22Rv1 (cell line): Measurements from ENCODE around the gene RSRP1.
"Not testable (repeated sequence)": the region's sequence is repeated elsewhere in the genome, so short reads cannot be mapped to it uniquely, and the experiment has no call there.

ENCODE experiments used
- H3K27ac ChIP-seq: fragments of 450-650 bp; 2 replicates; pipeline ENCODE4 v1.5.1; 2017
- ZFX ChIP-seq: fragments of 450-650 bp; IDR thresholded peaks from 2 replicates; pipeline ENCODE4 v1.6.1; 2017; ENCODE audit warnings: antibody characterized with exemption, borderline replicate concordance
- TF ChIP-seq, protein P1 (sequence below): fragments of 450-650 bp; IDR thresholded peaks from 2 replicates; pipeline ENCODE4 v1.5.1; 2017; ENCODE audit warnings: mild to moderate bottlenecking

The RSRP1 gene, protein sequence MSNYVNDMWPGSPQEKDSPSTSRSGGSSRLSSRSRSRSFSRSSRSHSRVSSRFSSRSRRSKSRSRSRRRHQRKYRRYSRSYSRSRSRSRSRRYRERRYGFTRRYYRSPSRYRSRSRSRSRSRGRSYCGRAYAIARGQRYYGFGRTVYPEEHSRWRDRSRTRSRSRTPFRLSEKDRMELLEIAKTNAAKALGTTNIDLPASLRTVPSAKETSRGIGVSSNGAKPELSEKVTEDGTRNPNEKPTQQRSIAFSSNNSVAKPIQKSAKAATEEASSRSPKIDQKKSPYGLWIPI

GRCh38 chr1:25247024-25247828 lies at the start of gene RSRP1:
RSRP1 (minus strand) TSS chr1:25247454; CDS start chr1:25246963, 491 bp downstream.
- H3K27ac ChIP-seq = peak within 1 kb of the TSS; percentile 97
- TF ChIP-seq, protein P1, sequence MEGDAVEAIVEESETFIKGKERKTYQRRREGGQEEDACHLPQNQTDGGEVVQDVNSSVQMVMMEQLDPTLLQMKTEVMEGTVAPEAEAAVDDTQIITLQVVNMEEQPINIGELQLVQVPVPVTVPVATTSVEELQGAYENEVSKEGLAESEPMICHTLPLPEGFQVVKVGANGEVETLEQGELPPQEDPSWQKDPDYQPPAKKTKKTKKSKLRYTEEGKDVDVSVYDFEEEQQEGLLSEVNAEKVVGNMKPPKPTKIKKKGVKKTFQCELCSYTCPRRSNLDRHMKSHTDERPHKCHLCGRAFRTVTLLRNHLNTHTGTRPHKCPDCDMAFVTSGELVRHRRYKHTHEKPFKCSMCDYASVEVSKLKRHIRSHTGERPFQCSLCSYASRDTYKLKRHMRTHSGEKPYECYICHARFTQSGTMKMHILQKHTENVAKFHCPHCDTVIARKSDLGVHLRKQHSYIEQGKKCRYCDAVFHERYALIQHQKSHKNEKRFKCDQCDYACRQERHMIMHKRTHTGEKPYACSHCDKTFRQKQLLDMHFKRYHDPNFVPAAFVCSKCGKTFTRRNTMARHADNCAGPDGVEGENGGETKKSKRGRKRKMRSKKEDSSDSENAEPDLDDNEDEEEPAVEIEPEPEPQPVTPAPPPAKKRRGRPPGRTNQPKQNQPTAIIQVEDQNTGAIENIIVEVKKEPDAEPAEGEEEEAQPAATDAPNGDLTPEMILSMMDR = no peak
- TF ChIP-seq ZFX = no peak

- H3K27ac ChIP-seq = not testable (repeated sequence)
Observed at GRCh38 chr1:25296501-25296900, 49.2 kb upstream of the RSRP1 start.

DNA sequence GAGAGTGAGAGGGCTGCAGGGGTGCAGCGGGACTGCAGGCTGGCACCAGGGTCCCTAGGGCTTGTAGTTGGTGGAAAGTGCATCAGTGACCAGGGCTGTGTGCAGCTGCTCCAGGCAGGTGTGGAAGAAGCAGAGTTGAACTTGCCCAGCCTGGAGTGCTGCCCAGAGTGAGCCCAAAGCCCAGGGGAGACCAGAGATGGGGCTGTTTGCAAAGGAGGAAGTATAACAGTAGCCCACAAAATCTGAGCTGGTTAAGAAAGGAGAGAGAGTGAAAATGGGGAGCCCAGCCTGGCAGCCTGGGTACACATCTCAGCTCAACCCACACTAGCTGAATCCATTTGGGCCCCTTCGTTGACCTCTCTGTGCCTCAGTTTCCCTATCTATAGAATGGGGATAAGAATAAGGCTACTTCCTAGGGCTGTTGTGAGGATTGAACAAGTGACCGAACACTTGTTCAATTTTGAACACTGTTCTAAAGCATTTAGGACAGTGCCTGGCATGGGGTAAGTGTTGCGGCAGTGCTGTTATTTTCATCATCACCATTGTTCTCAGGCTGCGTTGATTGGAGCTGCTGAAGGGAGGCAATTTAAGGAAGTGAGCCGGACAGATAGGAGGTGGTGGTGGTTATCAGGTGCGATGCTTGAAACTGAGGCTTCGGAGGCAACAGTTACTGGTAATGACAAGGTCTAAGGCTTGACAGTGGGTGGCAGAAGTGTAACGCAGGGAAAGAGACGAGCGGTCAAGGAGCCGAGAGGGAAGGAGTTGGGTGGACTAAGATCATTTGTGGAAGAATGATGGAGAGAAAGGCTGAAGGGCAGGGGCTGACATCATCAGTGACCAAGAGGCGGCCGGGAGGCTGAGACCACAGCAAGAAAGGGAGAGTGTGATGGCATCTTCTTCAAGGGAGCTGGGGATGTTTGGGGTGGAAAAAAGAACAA lies 47.9 kb upstream of the RSRP1 start:
- not testable (repeated sequence) for H3K27ac ChIP-seq

GRCh38 chr1:25293426-25293825 lies 46.2 kb upstream of the RSRP1 start:
- not testable (repeated sequence) for H3K27ac ChIP-seq

DNA sequence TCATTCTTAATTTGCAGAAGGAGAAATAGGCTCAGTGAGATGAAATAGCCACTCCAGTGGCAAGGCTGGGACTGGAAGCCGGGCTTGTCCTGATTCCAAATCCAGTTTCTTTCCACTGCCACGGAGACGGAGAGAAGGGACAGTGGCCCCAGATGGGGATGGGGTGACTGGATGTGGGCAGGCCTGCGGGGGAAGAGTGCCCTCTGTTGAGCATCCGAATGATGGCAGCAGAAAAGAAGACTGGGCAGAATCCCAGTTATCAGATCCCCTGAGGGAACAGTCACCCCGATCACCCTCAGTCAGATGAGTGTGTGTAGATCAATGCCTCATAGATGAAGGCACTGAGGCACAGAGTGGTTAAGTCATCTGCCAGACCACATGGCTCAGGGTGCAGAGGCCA lies 42.8 kb upstream of the RSRP1 start:
- not testable (repeated sequence) for H3K27ac ChIP-seq
- TF ChIP-seq, protein P1 = peak; percentile 24

GRCh38 chr1:25288573-25289101 lies 41.4 kb upstream of the RSRP1 start:
- H3K27ac ChIP-seq = not testable (repeated sequence)

GRCh38 chr1:25287164-25287563 lies 39.9 kb upstream of the RSRP1 start:
- not testable (repeated sequence) for H3K27ac ChIP-seq

DNA sequence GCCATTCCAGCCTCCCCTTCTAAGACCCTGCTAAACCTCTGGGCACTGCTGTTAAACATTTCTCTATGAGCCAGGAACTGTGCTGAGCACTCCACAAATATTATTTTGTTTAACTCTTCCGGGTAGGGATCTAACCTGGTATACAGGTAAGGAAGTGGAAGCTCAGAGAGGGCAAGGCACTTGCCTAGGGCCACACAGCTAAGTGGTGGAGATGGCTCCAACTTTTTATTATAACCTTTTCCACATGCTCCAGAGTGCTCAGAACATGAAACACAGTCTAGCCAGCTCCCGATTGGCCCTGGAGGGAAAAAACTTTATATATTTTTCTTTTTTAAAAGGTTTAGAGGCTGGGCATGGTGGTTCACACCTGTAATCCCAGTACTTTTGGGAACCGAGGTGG lies 38.6 kb upstream of the RSRP1 start:
- H3K27ac ChIP-seq = not testable (repeated sequence)

DNA sequence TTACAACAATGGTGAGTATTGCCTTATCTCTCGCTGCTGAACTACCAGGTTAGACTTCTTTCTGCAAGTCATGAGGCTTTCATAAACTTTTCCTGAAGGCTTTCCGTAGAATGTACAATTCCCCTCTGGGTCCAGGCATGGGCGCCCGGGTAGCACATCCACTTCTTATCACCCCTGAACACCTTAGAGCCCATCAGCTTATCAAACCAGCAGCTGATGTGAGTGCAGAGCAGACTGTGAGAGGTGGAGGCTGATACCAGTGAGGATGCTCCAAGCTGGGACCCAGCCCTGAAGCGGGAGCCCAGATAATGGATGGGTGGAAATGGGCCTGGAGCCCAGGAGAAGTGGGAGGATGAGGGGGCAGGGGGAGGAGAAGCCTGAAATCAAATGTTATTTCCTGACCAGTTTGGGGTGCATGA lies 32.4 kb upstream of the RSRP1 start:
- not testable (repeated sequence) for H3K27ac ChIP-seq

DNA sequence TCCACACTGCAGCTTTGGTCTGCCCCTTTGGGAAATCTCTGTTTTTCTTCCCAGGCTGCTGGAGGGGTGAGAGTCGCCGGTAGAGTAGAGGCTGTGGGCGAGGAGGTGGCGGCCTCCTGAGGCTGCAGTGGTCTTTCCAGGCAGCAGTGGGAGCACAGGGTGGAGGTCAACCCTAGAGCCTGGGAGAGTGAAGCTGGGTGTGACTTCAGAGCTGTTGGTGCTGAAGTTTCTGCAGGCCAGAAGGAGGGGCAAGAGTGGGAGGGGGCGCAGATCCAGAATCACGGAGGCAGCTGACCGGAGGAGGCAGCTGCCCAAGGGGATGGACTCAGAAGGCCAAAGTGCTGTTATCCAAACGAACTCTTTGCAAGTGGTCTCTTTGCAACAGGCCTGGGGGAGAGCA lies 31.5 kb upstream of the RSRP1 start:
- not testable (repeated sequence) for H3K27ac ChIP-seq

GRCh38 chr1:25278358-25278757 lies 31.1 kb upstream of the RSRP1 start:
- not testable (repeated sequence) for H3K27ac ChIP-seq

DNA sequence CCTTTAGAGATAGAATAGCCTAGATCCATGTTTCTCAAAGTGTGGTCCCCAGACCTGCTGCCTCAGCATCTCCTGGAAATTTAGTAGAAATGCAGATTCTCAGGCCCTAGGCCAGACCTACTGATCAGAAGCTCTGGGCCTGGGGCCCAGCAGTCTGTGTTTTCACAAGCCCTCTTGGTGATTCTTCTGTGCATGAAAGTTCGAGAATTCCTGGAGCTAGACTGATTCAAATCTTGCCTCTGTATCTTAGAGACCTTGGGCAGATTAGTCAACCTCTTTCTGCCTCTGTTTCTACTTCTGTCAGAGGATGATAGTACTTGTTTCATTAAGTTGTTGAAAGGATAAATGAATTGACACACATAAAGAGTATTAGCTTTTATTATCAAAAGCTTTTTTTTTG lies 30.0 kb upstream of the RSRP1 start:
- H3K27ac ChIP-seq = not testable (repeated sequence)

GRCh38 chr1:25275648-25276047 lies 28.4 kb upstream of the RSRP1 start:
- H3K27ac ChIP-seq = not testable (repeated sequence)

DNA sequence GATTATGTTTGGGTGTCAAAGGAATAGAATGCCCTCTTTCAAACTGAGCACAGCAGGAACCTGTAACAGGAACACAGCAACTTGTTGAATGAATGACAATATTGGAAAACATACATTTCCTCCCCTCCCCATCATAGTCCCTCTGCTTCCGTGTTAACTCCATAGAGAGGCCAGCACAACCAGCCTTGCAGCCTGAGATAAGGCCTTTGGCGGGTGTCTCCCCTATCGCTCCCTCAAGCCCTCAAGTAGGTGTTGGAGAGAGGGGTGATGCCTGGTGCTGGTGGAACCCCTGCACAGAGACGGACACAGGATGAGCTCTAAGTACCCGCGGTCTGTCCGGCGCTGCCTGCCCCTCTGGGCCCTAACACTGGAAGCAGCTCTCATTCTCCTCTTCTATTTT lies 25.0 kb upstream of the RSRP1 start, which contains the start of gene RHD:
TSS of gene RHD (plus strand) at position 272 of the 400 bp plus-strand sequence. CDS start at position 311, 39 bp downstream.
- H3K27ac ChIP-seq = not testable (repeated sequence)

DNA sequence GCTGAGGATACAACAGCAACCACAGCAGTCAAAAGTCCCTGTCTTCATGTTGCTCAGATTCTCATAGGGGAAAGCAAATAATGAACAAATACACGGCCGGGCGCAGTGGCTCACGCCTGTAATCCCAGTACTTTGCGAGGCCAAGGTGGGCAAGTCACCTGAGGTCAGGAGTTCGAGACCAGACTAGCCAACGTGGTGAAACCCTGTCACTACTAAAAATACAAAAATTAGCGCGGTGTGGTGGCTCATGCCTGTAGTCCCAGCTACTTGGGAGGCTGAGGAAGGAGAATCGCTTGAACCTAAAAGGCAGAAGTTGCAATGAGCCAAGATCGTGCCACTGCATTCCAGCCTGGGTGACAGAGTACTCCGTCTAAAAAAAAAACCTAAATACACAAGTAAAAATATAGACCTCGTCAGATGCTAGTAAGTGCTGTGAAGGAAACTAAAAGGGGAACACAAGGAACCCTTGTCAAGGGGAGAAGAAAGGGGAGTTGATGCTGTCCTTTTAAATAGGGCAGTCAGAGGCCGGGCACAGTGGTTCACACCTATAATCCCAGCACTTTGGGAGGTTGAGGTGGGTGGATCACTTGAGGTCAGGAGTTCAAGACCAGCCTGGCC lies 21.0 kb upstream of the RSRP1 start:
- H3K27ac ChIP-seq = peak overlapping the region; percentile 65

GRCh38 chr1:25267288-25268142 lies 20.3 kb upstream of the RSRP1 start:
- H3K27ac ChIP-seq = peak overlapping the region; percentile 65
